ENCODE data around the gene EMC1. TPM values are rescaled to one million over a fixed set of nuclear protein-coding genes. Genes with fewer than 3 reads are reported as not detected.
"Not testable (repeated sequence)": the region's sequence is repeated elsewhere in the genome, so short reads cannot be mapped to it uniquely, and the experiment has no call there.

The EMC1 gene
- polyA plus RNA-seq, 1 experiment: 49.0 TPM

DNA sequence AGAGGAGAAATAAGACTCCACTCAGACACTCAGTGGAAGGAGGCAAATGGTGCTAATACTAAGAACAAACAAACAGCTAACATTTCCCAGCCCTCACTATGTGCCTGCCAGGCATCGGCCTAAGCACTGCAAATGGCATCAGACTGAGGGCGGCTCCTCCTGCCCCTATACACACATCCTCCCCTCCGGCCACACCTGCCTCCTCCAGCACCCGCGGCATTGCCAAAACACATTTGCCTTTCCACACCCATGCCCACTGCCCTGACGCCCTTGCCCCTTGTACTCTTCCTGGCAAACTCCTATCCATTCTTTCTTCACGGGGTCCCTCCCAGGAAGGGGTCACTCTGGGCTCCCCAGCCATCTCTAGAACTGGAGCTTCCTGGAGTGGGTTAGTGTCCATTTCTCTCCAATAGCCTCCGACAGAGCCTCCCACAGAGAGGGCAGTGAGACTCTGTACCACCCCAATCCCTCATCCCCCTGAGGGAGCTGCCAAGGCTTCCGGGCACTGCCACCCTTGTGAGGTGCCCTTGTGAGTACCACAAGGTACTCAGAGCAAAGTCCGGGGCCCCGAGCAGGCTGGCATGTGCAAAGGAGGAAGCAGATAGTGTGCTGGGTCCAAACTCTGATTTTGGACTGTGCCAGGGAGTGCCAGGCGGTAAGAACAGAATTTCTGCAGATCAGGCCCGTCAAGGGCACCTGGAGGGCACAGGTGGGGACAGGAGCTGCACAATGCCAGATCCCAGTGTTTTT lies 36.3 kb upstream of the EMC1 start:
- Histone ChIP-seq H3K9me3 (ENCODE audit: control insufficient read depth, insufficient read depth, low read length) (peaks cover 6% of the 10 kb centered on the region), H3K27ac (ENCODE audit: low read depth, low read length) (no peak overlapping the region), H3K4me3 (ENCODE audit: low read depth, low read length) (no peak overlapping the region), H3K27me3 (ENCODE audit: control insufficient read depth, insufficient read depth, low read length) (no peaks in the 10 kb centered on the region)
- no peak for DNase-seq (ENCODE audit: low read depth, low spot score)
- ChIA-PET POLR2A (no interaction called here), CTCF (no interaction called here)
- no peak for TF ChIP-seq CTCF (IDR thresholded peaks at IDR 0.05; ENCODE audit: low read depth, low read length)

DNA sequence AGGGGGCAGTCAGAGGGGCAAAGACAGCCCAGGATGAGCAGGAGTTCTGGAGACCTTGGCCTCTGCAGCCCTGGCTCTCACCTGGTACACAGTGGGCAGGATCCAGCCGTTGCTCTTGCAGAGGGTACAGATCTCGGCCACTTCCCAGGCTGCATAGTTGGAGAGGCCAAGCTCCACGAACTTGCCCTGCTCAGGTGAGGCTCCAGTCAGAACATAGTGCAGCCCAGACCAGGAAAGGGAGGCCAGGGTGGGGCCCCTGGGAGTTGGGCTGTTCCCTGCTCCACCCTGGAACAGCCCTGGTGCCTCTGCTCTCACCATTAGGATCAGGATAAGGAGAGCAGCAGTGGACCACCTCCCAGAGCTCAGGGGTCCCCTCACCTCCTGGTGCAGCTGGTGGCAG lies 34.5 kb upstream of the EMC1 start:
- H3K9me3 ChIP-seq (ENCODE audit: control insufficient read depth, insufficient read depth, low read length); H3K27ac ChIP-seq (ENCODE audit: low read depth, low read length); DNase-seq (ENCODE audit: low read depth, low spot score); POLR2A ChIA-PET; H3K4me3 ChIP-seq (ENCODE audit: low read depth, low read length); CTCF ChIA-PET; H3K27me3 ChIP-seq (ENCODE audit: control insufficient read depth, insufficient read depth, low read length): not testable (repeated sequence)

GRCh38 chr1:19285366-19285765 lies 34.0 kb upstream of the EMC1 start:
- H3K4me3 ChIP-seq (ENCODE audit: low read depth, low read length); H3K27me3 ChIP-seq (ENCODE audit: control insufficient read depth, insufficient read depth, low read length); DNase-seq (ENCODE audit: low read depth, low spot score); H3K27ac ChIP-seq (ENCODE audit: low read depth, low read length); POLR2A ChIA-PET; CTCF ChIA-PET; H3K9me3 ChIP-seq (ENCODE audit: control insufficient read depth, insufficient read depth, low read length): not testable (repeated sequence)

- no peaks in the 10 kb centered on the region; the same call in 1 of the 2 replicates for H3K9me3 ChIP-seq (ENCODE audit: control insufficient read depth, insufficient read depth, low read length)
- no peak overlapping the region for H3K4me3 ChIP-seq (ENCODE audit: low read depth, low read length)
- no peak overlapping the region for H3K27ac ChIP-seq (ENCODE audit: low read depth, low read length)
- TF ChIP-seq CTCF (IDR thresholded peaks at IDR 0.05; ENCODE audit: low read depth, low read length): no peak
- H3K27me3 ChIP-seq (ENCODE audit: control insufficient read depth, insufficient read depth, low read length): no peaks in the 10 kb centered on the region
- ChIA-PET POLR2A (no interaction called here), CTCF (no interaction called here)
- DNase-seq (ENCODE audit: low read depth, low spot score): no peak
Measured at GRCh38 chr1:19284881-19285280, 33.6 kb upstream of the EMC1 start.

GRCh38 chr1:19283891-19284290 lies 32.6 kb upstream of the EMC1 start:
- POLR2A ChIA-PET: no interaction called here
- no peak for DNase-seq (ENCODE audit: low read depth, low spot score)
- no peak for TF ChIP-seq CTCF (IDR thresholded peaks at IDR 0.05; ENCODE audit: low read depth, low read length)
- Histone ChIP-seq H3K4me3 (ENCODE audit: low read depth, low read length) (no peak overlapping the region), H3K9me3 (ENCODE audit: control insufficient read depth, insufficient read depth, low read length) (no peaks in the 10 kb centered on the region; the same call in 1 of the 2 replicates), H3K27ac (ENCODE audit: low read depth, low read length) (no peak overlapping the region), H3K27me3 (ENCODE audit: control insufficient read depth, insufficient read depth, low read length) (no peaks in the 10 kb centered on the region)
- CTCF ChIA-PET: interaction anchor here (0.7 kb wide), 1 partner anchor 23 kb away, joined by 3 read pairs; no protein-coding TSS in a partner anchor

GRCh38 chr1:19274636-19275035 lies 23.3 kb upstream of the EMC1 start:
- no peak for TF ChIP-seq CTCF (IDR thresholded peaks at IDR 0.05; ENCODE audit: low read depth, low read length)
- no peak overlapping the region for H3K27ac ChIP-seq (ENCODE audit: low read depth, low read length)
- no peak overlapping the region for H3K4me3 ChIP-seq (ENCODE audit: low read depth, low read length)
- CTCF ChIA-PET: no interaction called here
- H3K27me3 ChIP-seq (ENCODE audit: control insufficient read depth, insufficient read depth, low read length): no peaks in the 10 kb centered on the region
- peaks cover 13% of the 10 kb centered on the region for H3K9me3 ChIP-seq (ENCODE audit: control insufficient read depth, insufficient read depth, low read length)
- POLR2A ChIA-PET: no interaction called here
- no peak for DNase-seq (ENCODE audit: low read depth, low spot score)

GRCh38 chr1:19273844-19274531 lies 22.7 kb upstream of the EMC1 start:
- CTCF ChIA-PET; H3K27me3 ChIP-seq (ENCODE audit: control insufficient read depth, insufficient read depth, low read length); DNase-seq (ENCODE audit: low read depth, low spot score); POLR2A ChIA-PET; H3K4me3 ChIP-seq (ENCODE audit: low read depth, low read length); H3K27ac ChIP-seq (ENCODE audit: low read depth, low read length): not testable (repeated sequence)
- H3K9me3 ChIP-seq (ENCODE audit: control insufficient read depth, insufficient read depth, low read length): peaks cover 13% of the 10 kb centered on the region

Data from AG04450 (cell line).